EL (cell line): ENCODE measurements around the gene PTPRN2.
"Not testable (repeated sequence)": the region's sequence is repeated elsewhere in the genome, so short reads cannot be mapped to it uniquely, and the experiment has no call there.

Source experiments
- DNase-seq: peaks from one replicate; pipeline ENCODE4 v3.0.0-alpha.2; 2016

Gene PTPRN2

DNA sequence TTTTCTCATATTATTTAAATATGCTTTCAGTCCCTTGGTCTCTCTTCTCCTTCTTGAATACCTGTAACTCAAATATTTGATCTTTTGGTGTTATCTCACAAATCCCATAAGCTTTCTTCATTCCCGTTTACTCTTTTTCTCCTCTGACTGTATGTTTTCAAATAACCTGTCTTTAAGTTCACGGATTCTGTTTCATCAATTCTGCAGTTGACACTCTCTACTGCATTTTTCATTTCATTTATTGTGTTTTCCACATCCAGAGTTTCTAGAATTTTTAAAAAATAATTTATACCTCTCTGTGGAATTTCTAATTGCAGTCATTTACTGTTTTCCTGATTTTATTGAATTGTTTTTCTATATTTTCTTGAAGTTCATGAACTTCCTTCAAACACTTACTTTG is 298.4 kb downstream of the PTPRN2 start:
- no peak for DNase-seq

DNA sequence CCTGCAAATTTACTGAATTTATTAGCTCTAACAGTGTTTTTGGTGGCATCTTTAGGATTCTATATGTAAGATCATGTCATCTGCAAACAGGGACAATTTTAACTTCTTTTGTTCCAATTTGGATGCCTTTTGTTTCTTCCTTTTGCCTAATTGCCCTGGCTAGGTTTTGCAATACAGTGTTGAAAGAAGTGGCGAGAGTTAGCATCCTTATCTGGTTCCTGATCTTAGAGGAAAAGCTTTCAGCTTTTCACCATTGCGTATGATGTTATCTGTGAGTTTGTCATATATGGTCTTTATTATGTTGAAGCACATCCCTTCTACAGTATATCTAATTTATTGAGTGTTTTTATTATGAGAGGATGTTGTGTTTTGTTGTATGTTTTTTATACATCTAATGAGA is 301.4 kb downstream of the PTPRN2 start:
- DNase-seq, result no peak

DNA sequence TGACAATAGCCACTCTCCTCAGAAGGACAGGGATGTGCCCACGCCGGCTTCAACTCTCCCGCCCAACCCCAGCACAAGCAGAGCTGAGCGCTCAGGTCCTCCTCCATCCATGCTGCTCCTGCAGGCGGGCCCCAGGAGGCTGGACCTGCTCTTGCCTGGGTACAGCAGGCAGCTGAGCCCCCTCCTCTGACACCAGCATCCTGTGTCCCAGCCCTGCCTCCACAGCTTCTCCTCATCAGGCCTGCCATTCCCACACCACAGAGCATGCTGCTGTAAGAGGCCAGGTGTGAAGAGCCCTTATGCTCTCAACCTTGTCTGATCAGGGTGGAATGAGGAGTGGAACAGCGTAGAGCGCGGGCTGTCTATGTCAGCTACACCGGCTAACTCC is 302.2 kb downstream of the PTPRN2 start:
- DNase-seq, result no peak

DNA sequence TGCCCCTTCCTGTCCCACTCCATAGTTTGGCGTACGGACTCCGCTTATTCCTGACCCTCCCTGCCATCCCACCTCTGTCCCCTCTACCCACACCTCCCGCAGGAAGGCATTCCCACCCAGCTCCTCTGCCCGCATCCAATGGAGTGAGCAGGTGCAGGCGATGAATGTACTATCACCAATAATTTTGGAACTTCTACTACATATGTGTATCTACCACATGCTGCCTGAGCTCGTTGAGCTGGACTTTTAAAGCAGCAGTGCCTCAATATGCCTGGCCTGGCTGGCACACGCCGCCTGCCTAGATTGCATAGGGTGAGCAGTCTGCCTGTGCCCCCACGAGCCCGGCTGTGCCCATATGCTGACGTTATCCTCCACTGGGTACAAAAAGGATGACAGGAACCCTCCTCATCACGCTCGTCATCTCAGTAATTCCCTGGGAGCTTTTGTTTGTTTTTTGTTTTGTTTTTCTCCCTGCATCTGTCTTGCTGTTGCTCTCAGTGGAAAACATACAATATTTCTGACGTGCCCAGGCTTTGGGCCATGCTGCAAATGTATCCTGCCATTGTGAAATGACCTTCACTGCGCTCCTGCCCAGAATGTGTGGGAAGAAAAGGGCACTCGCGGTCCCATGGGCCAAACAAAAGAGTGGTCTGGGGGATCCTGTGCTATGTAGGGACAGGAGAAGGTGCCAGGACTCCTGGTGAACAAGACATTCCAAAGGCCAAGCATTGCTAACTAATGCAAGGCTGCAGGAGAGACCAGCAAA is 302.8 kb downstream of the PTPRN2 start:
- DNase-seq, result no peak

DNA sequence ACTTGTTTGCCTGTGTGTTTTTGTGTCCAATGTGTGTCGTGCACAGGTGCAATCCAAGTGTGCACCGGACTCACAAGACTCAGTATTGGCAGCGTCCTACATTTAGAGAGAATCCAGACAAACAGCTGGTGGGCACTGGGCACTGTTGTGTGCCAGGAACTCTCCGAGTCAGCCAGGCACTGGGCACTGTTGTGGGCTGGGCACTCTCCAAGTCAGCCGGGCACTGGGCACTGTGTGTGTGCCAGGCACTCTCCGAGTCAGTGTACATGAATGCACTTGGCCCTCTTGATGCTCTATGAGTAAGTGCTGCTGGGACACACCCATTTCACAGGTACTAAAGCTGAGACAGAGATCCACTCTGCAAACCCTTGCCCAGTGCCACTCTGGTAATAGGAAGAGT is 303.5 kb downstream of the PTPRN2 start:
- no peak for DNase-seq

DNA sequence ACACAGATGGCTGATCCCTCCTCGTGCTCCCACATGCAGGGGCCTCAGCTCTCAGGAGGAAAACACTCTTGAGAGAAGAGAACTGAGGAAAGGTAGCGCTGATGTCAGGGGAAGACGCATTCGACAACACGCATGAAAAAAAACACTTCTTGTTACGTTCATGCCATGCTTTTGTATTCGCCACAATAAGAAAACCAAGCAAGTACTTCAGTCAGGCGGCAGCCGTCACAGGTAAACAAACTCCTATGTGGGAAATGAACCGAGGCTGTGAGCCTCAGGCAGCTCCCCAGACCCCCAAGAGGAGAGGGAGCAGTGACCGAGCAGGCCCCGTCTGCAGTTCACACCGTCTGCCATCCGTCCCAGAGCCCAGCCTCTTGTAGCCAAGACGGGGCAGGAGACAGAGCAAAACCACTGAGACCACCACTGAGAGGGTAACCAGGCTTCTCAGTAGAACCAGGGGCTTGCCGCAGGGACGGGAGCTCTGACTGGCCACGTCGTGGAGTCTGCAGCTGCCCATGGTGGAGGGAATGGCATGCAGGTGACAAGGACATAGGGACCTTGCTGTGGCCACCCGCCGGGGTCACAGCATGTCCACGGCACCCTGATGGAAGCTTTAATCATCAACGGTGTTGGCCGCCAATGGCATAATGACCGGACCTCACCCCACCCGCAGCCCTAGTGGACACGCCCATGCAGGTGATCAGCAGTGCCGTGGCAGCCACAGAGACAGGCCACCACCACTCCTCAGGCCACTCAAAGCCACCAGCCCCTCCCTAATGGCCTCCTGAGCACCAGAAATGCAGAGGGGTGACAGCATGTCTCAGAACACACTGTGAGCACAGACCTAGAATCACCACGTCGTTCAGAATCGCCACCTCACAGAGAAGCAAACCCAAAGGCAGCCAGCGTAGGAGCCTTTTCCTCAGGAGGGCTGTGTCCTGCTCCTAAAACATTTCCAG is 304.3 kb downstream of the PTPRN2 start:
- DNase-seq, result no peak

DNA sequence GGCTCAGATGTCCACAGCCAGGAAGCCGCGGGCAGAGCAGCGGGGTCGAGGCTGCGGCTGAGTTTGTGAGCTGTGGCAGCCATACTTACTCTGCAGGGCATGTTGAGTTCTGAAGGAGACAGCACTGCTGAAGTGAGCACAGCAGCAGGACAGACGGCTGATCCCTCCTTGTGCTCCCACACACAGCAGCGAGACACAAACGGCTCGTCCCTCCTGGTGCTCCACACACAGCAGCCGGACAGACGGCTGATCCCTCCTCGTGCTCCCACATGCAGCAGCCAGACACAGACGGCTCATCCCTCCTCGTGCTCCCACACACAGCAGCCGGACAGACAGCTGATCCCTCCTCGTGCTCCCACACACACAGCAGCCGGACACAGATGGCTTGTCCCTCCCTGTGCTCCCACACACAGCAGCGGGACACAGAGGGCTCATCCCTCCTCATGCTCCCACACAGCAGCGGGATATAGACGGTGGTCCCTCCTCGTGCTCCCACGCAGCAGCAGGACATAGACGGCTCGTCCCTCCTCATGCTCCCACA is 305.1 kb downstream of the PTPRN2 start:
- no peak for DNase-seq

DNA sequence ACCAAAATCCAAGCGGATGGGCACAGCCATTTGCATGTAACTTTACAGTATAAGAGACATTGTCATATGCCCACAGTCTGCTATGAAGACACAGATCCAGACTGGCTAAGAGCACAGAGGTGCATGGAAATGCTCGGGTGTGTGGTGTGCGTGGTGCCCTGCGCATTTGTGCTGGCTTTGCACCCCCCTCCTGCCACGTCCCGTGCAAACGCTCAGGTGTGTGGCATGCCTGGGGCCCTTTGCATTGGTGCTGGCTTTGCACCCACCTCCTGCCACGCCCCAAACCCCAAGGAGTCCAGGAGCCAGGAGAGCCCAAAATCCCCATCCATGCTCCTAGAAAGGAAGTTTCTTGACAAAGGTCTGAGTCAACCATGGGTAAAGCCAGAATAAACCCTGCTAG is 306.2 kb downstream of the PTPRN2 start:
- no peak for DNase-seq

DNA sequence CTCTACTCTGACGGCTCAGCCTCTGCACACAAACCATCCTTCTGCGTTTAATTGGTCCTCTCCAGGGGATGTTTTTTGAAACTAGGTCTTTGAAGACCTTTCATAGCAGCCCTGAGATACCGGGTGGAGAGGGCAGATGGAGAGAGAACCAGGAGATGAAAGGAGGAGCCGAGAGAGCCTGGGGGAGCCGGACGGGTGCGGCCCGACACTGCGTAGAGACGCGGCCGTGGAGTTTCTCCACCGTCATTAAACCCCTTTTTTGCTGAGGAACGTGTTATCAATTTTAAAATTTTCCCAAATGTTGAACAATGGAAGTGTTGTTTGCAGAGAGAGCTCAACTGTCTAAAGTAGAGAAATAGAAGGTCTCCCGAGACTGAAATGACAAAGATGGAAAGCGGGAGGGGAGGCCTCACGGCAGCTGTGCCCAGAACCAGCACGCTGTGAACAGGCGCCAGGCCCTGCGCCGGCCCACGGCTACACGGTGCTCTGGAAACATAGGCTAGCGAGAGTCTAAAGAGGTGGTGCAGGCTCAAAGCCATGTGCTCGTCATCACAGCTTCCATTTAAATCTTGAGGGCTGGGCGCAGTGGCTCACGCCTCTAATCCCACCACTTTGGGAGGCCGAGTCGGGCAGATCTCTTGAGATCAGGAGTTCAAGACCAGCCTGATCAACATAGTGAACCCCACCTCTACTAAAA is 307.0 kb downstream of the PTPRN2 start:
- DNase-seq, result no peak

DNA sequence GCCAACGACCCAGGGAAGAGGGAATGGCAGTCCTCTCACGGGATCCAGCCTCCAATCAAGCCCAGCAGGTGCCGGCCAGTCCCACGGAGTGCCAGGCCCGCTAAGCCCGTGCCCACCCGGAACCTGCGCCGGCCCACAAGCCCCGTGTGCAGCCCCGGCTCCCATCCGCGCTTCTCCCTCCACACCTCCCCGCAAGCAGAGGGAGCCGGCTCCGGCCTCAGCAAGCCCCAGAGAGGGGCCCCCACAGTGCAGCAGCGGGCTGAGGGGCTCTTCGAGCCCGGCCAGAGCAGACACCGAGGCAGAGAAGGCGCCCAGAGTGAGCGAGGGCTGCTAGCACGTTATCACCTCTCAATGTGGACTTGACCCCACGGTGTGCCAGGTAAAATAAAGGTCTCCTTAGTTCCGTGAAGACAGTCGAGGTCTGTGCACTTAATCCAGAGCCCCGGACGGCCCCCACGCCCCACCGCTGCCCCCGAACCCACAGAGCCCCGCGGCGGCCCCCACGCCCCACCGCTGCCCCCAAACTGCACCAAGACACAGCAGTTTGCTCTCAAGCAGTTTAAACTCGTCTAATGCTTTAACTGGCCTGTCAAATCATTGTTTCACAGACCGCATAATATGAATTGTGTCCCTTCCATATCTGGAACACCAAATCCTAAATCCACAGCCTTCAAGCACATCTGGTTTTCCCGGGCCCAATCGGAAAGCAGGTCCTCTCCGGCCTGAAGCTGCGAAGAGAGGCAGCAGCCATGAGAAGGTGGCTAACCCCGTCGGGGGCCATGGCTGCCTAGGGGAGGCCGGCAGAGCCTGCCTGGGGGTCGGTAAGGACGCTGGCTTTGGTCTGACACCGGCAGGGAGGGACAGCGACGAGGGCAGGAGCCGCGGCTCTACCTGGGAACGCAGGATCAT is 307.8 kb downstream of the PTPRN2 start:
- no peak for DNase-seq

DNA sequence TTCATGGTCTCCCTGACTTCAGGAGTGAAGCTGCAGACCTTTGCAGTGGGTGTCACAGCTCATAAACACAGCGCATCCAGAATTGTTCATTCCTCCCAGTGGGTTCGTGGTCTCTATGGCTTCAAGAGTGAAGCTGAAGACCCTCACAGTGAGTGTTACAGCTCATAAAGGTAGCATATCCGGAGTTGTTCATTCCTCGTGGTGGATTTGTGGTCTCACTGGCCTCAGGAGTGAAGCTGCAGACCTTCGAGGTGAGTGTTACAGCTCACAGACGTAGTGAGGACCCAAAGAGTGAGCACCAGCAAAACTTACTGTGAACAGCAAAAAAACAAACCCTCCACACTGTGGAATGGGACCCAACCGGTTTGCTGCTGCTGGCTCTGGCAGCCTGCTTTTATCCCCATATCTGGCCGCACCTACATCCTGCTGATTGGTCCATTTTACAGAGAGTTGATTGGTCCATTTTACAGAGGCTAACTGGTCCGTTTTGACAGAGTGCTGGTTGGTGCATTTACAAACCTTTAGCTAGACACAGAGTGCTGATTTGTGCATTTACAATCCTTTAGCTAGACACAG is 308.8 kb downstream of the PTPRN2 start:
- DNase-seq, result no peak

DNA sequence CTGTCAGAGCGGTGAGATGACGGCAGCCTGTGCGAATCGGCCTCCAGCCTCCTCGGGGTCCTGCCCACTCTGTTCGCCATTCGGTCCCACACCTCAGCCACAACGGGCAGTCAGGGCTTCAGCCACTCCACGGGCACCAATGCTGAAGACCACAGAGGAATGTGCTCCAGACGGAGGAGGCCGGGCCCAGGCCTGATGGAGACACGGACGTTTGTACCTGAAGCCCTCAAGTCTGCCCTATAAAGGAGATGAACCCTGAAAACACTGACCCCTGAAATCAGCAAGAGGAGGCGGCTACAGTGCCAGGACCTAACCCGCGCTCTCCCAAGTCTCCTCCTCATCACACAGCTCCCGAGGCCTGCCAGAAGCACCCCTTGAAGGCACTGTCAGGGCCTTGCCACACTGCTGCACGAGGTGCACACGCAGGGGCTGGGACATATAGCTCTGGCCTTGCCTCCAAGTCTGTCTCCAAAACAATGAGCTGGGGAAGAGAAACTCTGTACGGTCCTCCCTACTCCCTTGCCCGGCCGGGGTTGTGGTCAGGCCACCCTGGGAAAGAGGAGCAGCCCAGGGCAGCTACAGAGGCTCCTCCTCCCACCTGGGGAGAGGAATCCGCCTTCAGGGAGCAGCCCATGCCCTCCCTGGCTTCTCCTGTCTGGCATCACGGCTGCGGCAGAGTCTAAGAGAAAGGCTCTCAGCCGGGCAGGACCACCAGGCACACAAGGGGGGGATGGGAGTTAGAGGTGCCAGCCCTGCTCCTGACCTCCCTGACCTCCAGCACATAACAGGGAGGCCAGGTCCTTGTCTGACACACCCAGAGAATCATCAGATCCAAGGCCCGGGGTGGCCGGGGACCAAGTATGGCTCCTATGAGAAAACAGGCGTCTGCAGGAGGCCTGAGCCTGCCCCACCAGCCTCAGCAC is 310.1 kb downstream of the PTPRN2 start:
- no peak for DNase-seq

DNA sequence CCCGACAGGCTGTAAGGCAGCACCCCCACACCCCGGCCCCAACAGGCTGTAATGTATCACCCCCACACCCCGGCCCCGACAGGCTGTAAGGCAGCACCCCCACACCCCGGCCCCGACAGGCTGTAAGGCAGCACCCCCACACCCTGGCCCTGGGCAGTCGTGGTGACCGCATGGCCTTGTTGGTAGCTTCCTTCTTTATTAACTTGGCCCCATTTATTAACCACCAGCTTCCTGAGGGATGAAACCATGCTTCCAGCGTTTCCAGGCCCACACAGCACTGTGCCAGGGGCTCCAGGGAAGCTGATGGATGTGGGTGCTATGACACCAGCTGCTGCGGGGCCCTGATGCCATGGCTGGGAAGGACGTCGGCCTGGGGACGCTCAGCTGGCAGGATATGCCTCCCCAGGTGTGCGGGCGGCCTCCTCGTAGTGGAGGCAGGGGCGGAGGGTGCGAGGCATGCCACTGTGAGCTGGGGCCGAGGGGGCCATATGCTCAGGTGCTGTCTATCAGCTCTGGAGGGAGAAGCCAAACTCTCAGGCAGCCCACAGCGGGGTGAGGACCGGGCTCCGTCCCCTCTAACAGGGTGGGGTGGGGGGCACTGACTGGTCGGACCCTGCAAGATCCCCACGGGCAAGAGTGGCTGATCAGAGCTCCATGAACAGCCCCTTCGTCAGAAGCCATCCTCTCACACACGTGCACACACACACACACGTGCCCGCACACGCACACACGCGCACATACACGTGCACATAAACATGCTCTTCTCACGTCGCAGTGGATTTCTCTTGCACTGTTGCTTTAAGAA is 311.0 kb downstream of the PTPRN2 start:
- no peak for DNase-seq

DNA sequence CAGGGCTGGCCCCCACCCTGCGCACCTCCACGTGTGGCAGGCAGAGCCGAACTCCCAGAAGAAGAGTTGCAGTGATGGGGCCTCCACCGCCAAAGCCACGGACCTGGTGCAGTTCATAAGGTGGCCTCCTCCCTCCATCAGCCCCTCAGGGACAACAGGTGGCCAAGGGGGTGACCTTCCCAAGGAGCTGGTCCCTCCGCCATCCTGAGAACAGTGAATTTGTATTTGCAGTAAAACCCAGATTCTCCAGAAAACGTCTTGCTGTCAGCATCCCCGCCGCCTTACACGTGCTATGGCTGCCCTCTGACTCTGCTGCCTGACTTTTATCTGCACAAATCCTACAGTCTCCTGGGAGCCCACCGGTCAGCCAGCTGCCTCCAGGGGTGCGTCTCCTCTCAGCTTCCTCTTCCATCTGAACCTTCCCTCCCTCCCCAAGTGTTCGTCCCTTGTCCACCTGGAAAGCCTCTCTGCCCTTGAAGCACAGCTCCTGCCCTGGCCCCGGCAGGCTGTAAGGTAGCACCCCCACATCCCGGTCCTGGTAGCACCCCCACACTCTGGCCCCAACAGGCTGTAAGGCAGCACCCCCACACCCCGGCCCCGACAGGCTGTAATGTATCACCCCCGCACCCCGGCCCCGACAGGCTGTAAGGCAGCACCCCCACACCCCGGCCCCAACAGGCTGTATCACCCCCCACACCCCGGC is 311.8 kb downstream of the PTPRN2 start:
- DNase-seq, result no peak

DNA sequence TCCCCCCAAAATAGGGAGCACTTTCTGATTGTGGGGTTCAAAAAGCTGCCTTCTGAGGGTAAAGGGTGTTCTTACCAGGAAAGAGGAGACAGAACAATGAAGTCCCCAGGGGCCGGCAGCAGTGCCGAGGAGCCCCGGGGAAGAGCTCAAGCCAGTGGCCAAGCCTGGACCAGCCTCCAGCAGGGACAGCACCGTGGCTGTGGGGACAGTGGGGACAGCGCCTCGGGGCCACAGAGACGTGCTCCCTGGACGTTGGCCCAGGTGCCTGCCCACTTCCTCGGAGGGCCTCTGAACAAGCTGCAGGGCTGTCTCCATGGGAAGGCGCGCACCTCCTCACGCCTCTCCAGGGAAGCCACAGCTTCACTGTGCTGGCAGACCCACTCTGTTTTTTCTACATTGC is 312.6 kb downstream of the PTPRN2 start:
- DNase-seq, result no peak

DNA sequence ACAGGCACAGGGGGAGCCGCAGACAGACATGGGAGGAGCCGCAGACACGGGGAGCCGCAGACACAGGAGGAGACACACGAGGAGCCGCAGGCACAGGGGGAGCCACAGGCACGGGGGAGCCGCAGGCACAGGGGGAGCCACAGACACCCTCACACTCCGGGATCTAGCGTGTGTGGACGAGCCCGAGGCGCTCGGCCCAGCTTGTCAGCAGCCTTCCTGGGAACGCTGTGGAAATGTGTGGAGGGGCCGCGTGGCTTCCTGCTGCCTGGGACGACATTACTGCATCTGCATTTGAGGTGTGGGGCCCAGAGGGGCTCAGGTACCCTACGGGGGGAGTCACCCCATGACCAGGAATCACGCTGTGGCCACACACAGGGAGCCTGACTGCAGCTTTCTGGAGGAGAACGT is 313.2 kb downstream of the PTPRN2 start:
- no peak for DNase-seq

DNA sequence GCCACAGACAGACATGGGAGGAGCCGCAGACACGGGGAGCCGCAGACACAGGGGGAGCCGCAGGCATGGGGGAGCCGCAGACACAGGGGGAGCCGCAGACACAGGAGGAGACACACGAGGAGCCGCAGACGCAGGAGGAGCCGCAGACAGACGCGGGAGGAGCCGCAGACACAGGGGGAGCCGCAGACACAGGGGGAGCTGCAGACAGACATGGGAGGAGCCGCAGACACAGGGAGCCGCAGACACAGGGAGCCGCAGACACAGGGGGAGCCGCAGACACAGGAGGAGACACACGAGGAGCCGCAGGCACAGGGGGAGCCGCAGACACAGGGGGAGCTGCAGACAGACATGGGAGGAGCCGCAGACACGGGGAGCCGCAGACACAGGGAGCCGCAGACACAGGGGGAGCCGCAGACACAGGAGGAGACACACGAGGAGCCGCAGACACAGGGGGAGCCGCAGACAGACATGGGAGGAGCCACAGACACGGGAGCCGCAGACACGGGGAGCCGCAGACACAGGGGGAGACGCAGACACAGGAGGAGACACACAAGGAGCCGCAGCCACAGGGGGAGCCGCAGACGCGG is 313.8 kb downstream of the PTPRN2 start:
- not testable (repeated sequence) for DNase-seq

DNA sequence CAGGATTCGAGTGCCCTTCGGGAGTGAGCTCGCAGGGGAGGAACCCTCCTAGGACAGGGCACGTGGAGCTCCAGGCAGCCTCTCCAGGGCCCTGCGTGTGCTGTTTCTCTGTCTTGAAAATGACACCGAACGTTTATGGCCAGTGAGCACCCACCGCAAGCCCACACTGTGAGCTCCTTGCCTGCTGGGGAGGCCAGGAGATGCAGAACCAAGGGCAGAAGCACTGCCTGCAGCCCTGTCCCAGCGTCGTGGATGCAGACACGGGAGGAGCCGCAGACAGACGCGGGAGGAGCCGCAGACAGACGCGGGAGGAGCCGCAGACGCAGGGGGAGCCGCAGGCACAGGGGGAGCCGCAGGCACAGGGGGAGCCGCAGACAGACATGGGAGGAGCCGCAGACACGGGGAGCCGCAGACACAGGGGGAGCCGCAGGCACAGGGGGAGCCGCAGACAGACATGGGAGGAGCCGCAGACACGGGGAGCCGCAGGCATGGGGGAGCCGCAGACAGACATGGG is 314.4 kb downstream of the PTPRN2 start:
- no peak for DNase-seq
